Fibroblast of lung (primary cell): ENCODE data around the gene SCUBE1.

ENCODE experiments used
- EZH2 ChIP-seq: IDR thresholded peaks from 2 replicates; pipeline ENCODE4 v1.5.1; 2012; ENCODE audit warnings: low read length, control low read depth, mild to moderate bottlenecking; ENCODE audit errors: missing control alignments
- TF ChIP-seq, protein P1 (sequence below), 2 donors: IDR thresholded peaks in 1 of 2; conservative IDR thresholded peaks in 1 of 2; 1 replicate in 1 of 2; 2 replicates in 1 of 2; pipeline ENCODE4 v1.5.1; 2011 to 2012; ENCODE audit warnings: low read length in 2 of 2, control low read depth in 1 of 2, inconsistent platforms in 1 of 2, low read depth in 1 of 2, mild to moderate bottlenecking in 1 of 2

DNA sequence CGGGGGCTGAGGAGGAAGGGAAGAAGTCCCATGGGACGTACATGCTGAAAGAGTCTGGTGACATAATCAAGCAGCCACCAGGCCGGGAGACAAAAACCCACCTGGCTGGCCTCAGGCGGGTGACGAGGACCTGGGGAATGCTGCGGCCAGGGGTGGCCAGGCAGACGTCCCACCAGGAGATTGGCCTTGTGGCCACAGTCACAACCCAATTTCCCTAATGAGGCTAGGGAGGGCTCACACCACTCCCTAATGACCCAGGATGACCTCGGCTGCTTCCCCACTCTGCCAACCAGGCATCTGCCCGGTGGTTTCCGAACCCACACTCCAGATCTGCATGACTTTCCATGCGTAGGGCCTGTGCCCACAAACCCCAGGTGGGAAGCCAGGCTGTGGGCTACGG lies 66.9 kb downstream of the SCUBE1 start:
- TF ChIP-seq, protein P1, sequence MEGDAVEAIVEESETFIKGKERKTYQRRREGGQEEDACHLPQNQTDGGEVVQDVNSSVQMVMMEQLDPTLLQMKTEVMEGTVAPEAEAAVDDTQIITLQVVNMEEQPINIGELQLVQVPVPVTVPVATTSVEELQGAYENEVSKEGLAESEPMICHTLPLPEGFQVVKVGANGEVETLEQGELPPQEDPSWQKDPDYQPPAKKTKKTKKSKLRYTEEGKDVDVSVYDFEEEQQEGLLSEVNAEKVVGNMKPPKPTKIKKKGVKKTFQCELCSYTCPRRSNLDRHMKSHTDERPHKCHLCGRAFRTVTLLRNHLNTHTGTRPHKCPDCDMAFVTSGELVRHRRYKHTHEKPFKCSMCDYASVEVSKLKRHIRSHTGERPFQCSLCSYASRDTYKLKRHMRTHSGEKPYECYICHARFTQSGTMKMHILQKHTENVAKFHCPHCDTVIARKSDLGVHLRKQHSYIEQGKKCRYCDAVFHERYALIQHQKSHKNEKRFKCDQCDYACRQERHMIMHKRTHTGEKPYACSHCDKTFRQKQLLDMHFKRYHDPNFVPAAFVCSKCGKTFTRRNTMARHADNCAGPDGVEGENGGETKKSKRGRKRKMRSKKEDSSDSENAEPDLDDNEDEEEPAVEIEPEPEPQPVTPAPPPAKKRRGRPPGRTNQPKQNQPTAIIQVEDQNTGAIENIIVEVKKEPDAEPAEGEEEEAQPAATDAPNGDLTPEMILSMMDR (conservative IDR thresholded peaks at IDR 0.05 in 1 of 2, IDR thresholded peaks at IDR 0.05 in 1 of 2; ENCODE audit: low read depth in 1 of 2, low read length in 2 of 2), result no peak
- TF ChIP-seq EZH2, result no peak
